PC-3 (cell line): ENCODE results near the gene TTC31. TPM values are rescaled to one million over a fixed set of nuclear protein-coding genes. Genes with fewer than 3 reads are reported as not detected.

Experiments used
- ATAC-seq: fragments of 200-7000 bp; cut with Tn5 transposase; 2 replicates; pipeline ENCODE4 v1.9.1; 2020; ENCODE audit warnings: mild to moderate bottlenecking, moderate library complexity
- BruUV-seq: library from RNA; stranded (reverse); fragments of 400-500 nt; replicated peaks from 2 replicates; lab custom pipeline; 2021; lab: Mats Ljungman, UMichigan
- CTCF ChIA-PET: fragments of 300-600 bp; sonication (Branson Sonifier 250); formaldehyde crosslinking; loops from one replicate; lab custom pipeline; 2022; ENCODE audit warnings: antibody characterized with exemption; lab: Charles Lee
- POLR2A ChIA-PET: fragments of 300-600 bp; sonication (Branson Sonifier 250); formaldehyde crosslinking; loops from one replicate; lab custom pipeline; 2022; ENCODE audit warnings: antibody characterized with exemption; ENCODE audit not compliant: unreplicated experiment; lab: Charles Lee
- DNase-seq: peaks from one replicate; pipeline ENCODE4 v3.0.0-alpha.2; 2015
- H2AFZ ChIP-seq: fragments of 300-600 bp; sonication (generic); 2 replicates; pipeline ENCODE4 v1.6.0; 2016; ENCODE audit warnings: antibody characterized with exemption, low read length
- H3F3A ChIP-seq: fragments of 300-600 bp; sonication (generic); one replicate; pipeline ENCODE4 v1.6.0; 2017; ENCODE audit warnings: antibody characterized with exemption, low read length, control low read depth, mild to moderate bottlenecking; ENCODE audit not compliant: unreplicated experiment
- H3K27ac ChIP-seq: fragments of 300-600 bp; sonication (generic); 2 replicates; pipeline ENCODE4 v1.5.1; 2016; ENCODE audit warnings: mild to moderate bottlenecking, low read length
- H3K27me3 ChIP-seq: fragments of 300-600 bp; sonication (generic); 2 replicates; pipeline ENCODE4 v1.6.1; 2016; ENCODE audit warnings: low read length, mixed read lengths
- H3K36me3 ChIP-seq: fragments of 300-600 bp; sonication (generic); 2 replicates; pipeline ENCODE4 v1.6.1; 2016; ENCODE audit warnings: low read depth, mixed run types, low read length, mixed read lengths
- H3K4me1 ChIP-seq: fragments of 300-600 bp; sonication (generic); 2 replicates; pipeline ENCODE4 v1.5.1; 2016; ENCODE audit warnings: low read length; ENCODE audit not compliant: insufficient read depth
- H3K4me2 ChIP-seq: fragments of 300-600 bp; sonication (generic); 2 replicates; pipeline ENCODE4 v1.6.0; 2016; ENCODE audit warnings: low read length
- H3K4me3 ChIP-seq: fragments of 300-600 bp; sonication (generic); 2 replicates; pipeline ENCODE4 v1.5.1; 2016; ENCODE audit warnings: mild to moderate bottlenecking, low read length, mixed read lengths
- H3K79me2 ChIP-seq: fragments of 300-600 bp; sonication (generic); 2 replicates; pipeline ENCODE4 v1.6.1; 2017; ENCODE audit warnings: low read length, mixed read lengths
- H3K9ac ChIP-seq: fragments of 300-600 bp; sonication (generic); 2 replicates; pipeline ENCODE4 v1.6.0; 2016; ENCODE audit warnings: mild to moderate bottlenecking, low read length
- H3K9me2 ChIP-seq: fragments of 300-600 bp; sonication (generic); replicated peaks from 2 replicates; pipeline ENCODE4 v1.6.1; 2016; ENCODE audit warnings: mixed run types, low read length, mixed read lengths
- H3K9me3 ChIP-seq: fragments of 300-600 bp; sonication (generic); 2 replicates; pipeline ENCODE4 v1.6.1; 2016; ENCODE audit warnings: low read length, mixed read lengths
- H4K20me1 ChIP-seq: fragments of 300-600 bp; sonication (generic); 2 replicates; pipeline ENCODE4 v1.6.1; 2016; ENCODE audit warnings: low read length, mixed read lengths
- CTCF ChIP-seq: fragments of 300-600 bp; sonication (generic); conservative IDR thresholded peaks from 2 replicates; pipeline ENCODE4 v1.5.1; 2017; ENCODE audit warnings: antibody characterized with exemption, low read depth, mild to moderate bottlenecking, low read length
- EZH2 ChIP-seq: fragments of 300-600 bp; sonication (generic); IDR thresholded peaks from one replicate; pipeline ENCODE4 v1.6.1; 2017; ENCODE audit warnings: antibody characterized with exemption, mild to moderate bottlenecking, low read length; ENCODE audit not compliant: unreplicated experiment
- EZH2phosphoT487 ChIP-seq: fragments of 300-600 bp; sonication (generic); IDR thresholded peaks from 2 replicates; pipeline ENCODE4 v1.6.1; 2018; ENCODE audit warnings: mild to moderate bottlenecking, antibody characterized with exemption, low read length, borderline replicate concordance
- intact Hi-C: fragments of 100-400 bp; cut with micrococcal nuclease; formaldehyde crosslinking; loops from 2 replicates; pipeline ENCODE4 v1.9.0; 2023
- total RNA-seq: library from RNA; depleted of rRNA; stranded (reverse); fragments of >200 nt; gene quantifications from 2 replicates; pipeline ENCODE4 v1.2.3, GENCODE V29; 2014

The TTC31 gene
- total RNA-seq, 1 experiment from 2014 or later, result 21.1 TPM

GRCh38 chr2:74534411-74534810 is 51.5 kb downstream of the TTC31 start:
- ChIA-PET POLR2A (no interaction called here), CTCF (no interaction called here)
- H3K9ac ChIP-seq, result no peak overlapping the region
- H3K36me3 ChIP-seq, result peaks cover 7% of the 10 kb centered on the region; the same call in 1 of the 2 replicates
- ATAC-seq (no peak), DNase-seq (no peak)
- H3K9me2 ChIP-seq, result no peaks in the 10 kb centered on the region
- no peak overlapping the region for H3K4me3 ChIP-seq
- no peaks in the 10 kb centered on the region for H3K27me3 ChIP-seq
- H4K20me1 ChIP-seq, result no peaks in the 10 kb centered on the region
- no peak overlapping the region for H3K4me2 ChIP-seq
- no peaks in the 10 kb centered on the region for H3K9me3 ChIP-seq
- peaks cover 20% of the 10 kb centered on the region for H3K79me2 ChIP-seq
- H2AFZ ChIP-seq, result no peak overlapping the region
- intact Hi-C loops, result loop anchor here (5.0 kb wide), 1 partner anchor 53 kb away; no protein-coding TSS in a partner anchor
- no peak overlapping the region for H3K27ac ChIP-seq
- no peaks in the 10 kb centered on the region for H3F3A ChIP-seq
- peaks cover 8% of the 10 kb centered on the region; the same call in 1 of the 2 replicates for H3K4me1 ChIP-seq
- no peak for TF ChIP-seq EZH2
- TF ChIP-seq CTCF, result no peak
- no peak for TF ChIP-seq EZH2phosphoT487
- BruUV-seq, result no TSS peak

GRCh38 chr2:74535440-74535965 is 52.6 kb downstream of the TTC31 start:
- no peak for TF ChIP-seq EZH2
- TF ChIP-seq EZH2phosphoT487, result no peak
- no peak for TF ChIP-seq CTCF
- Histone ChIP-seq H3K9ac (no peak overlapping the region), H3K36me3 (peaks cover 7% of the 10 kb centered on the region; the same call in 1 of the 2 replicates), H3K27ac (no peak overlapping the region), H2AFZ (no peak overlapping the region), H4K20me1 (no peaks in the 10 kb centered on the region), H3K4me2 (no peak overlapping the region), H3K27me3 (no peaks in the 10 kb centered on the region), H3K9me3 (no peaks in the 10 kb centered on the region), H3K4me3 (no peak overlapping the region), H3K9me2 (no peaks in the 10 kb centered on the region), H3F3A (no peaks in the 10 kb centered on the region), H3K4me1 (peaks cover 8% of the 10 kb centered on the region; the same call in 1 of the 2 replicates), H3K79me2 (peaks cover 12% of the 10 kb centered on the region)
- ATAC-seq (no peak), DNase-seq (no peak)
- ChIA-PET CTCF (no interaction called here), POLR2A (no interaction called here)
- intact Hi-C loops, result no loop called here
- no TSS peak for BruUV-seq

GRCh38 chr2:74536166-74536950 is 53.5 kb downstream of the TTC31 start:
- Histone ChIP-seq H3K4me2 (no peak overlapping the region), H2AFZ (no peak overlapping the region)

More at GRCh38 chr2:74536166-74536950, 53.5 kb downstream of the TTC31 start:
- ChIA-PET POLR2A (no interaction called here), CTCF (no interaction called here)
- H3K9ac ChIP-seq, result no peak overlapping the region
- H3F3A ChIP-seq, result no peaks in the 10 kb centered on the region
- no peaks in the 10 kb centered on the region for H3K27me3 ChIP-seq
- no TSS peak for BruUV-seq
- no peaks in the 10 kb centered on the region for H3K9me2 ChIP-seq
- no peak for DNase-seq
- peaks cover 4% of the 10 kb centered on the region for H3K79me2 ChIP-seq
- no peak overlapping the region for H3K4me3 ChIP-seq
- no peak overlapping the region for H3K27ac ChIP-seq
- no peaks in the 10 kb centered on the region for H3K9me3 ChIP-seq
- intact Hi-C loops, result no loop called here
- no peak for TF ChIP-seq EZH2
- no peak for TF ChIP-seq CTCF
- ATAC-seq, result no peak
- 0 out of 2 replicates have a peak, but pooled peaks cover 2% of the 10 kb centered on the region for H3K4me1 ChIP-seq
- H4K20me1 ChIP-seq, result no peaks in the 10 kb centered on the region
- peaks cover 7% of the 10 kb centered on the region; the same call in 1 of the 2 replicates for H3K36me3 ChIP-seq
